GM03348 (cell line): Measurements from ENCODE around the gene MAP6.
A peak's percentile ranks its signal among the peaks of the same experiment; 100 is the strongest.

ENCODE experiments used
- DNase-seq: peaks from one replicate; pipeline ENCODE4 v3.0.0; 2012; ENCODE audit warnings: low spot score

MAP6 gene

DNA sequence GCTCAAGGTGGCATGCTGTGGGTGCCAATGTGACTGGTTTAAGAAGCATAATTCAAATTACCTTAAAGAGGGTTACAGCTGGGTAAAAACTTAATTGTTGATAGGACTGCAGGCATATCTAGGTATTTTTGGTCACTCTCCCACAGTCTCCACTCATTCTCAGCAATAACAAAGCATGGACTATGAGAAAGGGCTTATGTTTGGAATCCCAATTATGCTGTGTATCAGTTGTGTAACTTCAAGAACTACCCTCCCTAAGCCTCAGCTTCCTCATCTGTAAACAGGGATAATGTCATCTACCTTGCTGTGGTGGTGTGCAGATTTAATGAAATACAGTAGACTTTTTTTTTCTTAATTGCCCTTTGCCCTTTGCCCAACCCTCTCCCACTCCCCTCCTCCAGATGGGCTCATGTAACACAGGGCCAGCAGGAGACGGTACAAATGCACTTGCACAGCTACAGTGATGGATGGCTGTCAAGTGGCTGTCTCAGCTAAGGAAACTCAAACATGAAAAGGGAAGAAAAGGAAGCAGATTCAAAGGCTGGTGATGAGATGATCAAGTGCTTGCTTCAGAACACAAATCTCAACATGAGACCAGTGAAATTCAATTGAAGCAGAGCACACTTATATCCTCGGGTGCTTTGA, 37.6 kb downstream of the MAP6 start:
- DNase-seq: no peak

DNA sequence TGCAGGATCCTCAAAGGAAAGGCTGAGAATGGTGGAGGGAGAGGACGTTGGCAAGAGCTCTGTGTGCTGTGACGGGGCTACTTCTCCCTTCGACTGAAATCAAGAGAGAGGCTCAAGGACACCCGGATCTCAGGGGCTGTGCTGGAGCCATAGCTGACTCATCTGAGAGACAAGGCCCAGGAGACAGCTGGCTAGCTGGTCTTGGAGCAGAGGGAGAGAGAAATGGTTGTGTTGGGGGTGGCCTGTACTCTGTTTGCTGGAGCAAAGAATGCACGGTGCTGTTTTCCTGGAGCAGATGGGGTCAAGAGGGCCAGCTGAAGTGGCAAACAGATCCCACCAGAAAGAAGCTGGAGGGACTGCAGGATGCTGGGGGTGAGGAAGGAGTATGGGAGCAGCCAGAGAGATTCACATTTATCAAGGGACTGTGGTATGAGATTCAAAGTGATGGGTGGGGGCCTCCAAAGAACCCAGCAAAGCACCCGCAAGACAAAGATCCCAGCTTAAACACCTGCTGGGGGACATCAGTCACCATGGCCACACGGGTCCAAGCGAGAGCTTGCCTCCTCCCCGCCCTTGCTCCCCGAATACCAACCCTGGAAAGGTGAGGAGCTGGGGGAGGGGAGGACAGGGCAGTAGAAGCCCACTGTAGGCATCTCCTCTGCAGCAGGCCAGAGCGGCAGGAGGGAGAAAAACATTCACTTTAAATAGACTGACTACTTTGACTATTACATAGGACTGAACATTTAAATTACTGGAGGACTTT, 40.8 kb downstream of the MAP6 start:
- DNase-seq: peak; percentile 39

DNA sequence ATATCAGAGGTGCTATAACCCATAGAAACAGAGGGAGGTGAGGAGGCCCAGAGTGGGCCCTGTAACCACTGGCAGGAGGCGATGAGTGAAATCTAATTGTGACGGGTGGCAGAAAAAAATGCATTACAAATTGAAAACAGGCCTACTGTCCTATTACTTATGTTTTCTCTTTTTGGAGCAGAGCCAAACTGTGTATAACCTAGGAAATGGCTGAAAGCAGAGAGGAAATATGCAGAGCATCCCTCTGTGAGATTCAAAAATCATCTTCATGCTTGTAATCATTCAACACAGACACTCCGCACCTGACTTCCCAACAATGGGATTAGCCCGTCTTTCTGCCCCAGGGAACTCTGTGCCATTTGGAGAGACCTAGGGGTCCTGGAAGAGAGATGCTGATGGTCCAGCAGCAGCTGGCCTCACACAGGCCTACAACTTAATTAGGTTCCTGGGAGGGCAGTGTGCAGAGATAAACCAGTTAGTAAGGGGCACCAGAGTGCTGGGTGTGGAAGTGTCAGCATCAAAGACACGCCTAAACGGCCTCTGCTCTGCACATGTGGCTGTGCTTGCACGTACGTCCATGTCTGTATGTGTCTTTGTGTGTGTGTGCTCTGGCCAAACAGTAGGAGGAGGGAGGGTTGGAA, 41.8 kb downstream of the MAP6 start:
- DNase-seq: no peak

- peak; percentile 81 for DNase-seq
These were observed 42.6 kb downstream of the MAP6 start for GRCh38 chr11:75625991-75626888.

GRCh38 chr11:75625021-75625420, 43.8 kb downstream of the MAP6 start:
- no peak for DNase-seq

GRCh38 chr11:75616281-75616680, 52.6 kb downstream of the MAP6 start:
- no peak for DNase-seq

DNA sequence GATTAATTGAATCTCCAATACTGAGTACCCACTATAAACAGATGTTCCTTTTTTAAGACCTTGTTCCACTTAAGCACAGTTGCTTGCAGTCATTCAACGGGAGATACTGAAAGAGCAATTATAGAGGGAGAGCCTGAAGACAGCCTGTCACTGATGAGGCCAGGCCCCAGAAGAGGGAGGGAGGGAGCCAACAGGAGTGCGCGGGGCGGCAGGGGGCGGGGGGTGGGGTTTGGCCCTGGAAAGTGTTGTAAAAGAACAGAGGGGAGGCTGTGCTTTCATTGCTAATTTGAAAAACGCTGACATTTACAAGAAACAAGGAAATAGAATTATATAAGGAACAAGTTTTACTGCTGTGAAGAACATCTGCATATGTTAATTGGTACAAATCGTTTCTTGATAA, 53.1 kb downstream of the MAP6 start:
- DNase-seq: no peak

DNA sequence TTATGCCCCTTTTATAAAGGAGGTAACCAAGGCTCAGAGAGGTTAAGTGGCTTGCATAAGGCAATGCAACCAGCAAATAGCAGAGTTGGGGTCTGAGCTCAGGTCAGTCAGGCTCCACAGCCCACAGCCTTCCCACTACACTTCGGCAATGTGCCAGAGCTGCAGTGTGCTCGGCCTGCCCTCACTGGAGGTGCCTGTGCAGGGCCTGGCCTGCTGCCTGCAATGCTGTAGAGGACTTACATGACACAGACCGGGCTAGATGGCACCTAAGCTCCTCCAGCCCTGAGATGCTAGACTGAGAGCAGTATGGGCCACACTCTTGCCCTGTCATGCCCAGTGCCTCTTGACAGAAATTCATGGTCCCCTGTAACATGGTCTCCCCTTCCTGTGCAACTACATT, 57.0 kb downstream of the MAP6 start:
- DNase-seq: no peak

DNA sequence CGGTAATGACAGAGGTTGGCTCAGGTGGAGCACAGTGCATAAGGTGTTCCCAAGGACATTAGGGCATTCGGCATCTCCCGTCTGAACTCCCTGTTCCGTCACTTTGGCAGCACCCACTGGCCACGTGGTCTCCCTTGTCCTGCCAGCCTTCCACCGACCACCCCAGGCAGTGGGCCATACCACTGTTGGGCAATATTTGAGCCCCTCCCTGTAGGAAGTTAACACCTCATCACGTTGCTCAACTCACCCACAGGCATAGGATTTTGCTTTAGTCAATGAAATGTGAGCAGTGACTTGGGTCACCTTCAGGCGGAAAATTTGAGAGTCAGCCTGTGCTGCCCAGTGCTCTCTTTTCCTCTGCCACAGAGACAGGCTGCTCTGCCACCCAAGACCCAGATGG, 62.7 kb downstream of the MAP6 start:
- DNase-seq: no peak

DNA sequence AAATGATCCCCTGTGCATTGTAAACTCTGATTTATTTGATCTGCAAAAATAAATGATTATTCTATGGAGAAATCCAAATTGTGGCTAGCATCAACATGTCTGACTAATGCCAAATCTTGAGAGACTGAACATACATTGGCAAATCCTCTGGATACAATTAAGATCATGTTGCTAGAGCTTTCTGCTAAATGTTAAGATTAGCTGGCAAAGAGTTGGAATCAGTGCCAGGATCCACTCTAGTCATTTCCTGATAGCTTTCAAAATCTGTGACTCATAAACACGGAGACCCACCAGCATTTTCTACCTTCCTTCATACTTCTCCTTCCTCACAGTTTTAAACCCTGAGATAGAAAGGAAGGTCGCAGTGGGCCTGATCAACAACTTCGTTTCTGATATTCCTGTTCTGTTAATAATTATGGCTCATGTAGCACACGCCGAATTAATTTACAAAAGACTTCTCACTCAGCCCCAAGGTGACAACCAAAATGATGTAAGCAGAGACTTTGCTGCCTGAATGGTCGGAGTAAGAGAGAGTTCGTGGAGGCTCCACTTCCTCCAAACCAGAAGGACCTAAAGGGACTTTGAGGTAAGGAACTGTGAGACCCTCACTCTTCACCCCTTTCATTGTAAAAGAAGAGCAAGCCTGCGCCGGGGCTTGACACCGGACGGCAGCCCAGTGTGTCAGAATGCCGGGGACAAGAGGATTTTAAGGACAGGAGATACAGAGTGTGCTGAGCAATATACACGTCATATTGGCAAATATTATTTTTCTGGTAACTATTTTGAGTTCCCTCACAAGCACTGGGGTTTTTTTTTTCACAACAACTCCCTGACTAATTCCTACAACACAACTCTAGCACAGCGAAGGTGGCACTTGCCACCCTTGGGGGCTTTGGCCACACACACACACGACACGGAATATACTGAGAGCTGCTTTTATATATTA, 64.8 kb downstream of the MAP6 start:
- DNase-seq: peak; percentile 82

DNA sequence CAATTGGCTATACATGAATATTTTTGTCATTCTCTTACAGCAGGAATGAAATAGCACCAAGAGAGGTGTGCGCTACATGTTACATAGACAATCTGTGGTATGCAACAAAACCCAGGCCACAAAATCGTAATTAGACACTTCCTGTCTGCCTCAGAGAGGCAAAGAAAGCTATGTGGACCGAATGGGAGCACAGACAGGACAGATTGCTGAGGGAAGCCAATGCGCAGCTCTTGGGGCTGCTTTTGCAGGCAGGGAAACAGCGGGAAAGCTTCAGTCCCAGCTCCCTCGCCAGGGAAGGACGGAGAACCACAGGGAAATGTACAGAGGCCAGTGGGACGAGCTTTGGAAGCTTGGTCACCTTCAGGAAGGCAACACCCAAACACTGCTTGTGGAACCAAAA, 65.9 kb downstream of the MAP6 start:
- no peak for DNase-seq

- no peak for DNase-seq
These were observed 67.3 kb downstream of the MAP6 start for GRCh38 chr11:75601494-75601893.

- DNase-seq: no peak
These were observed 68.5 kb downstream of the MAP6 start for GRCh38 chr11:75600356-75600755.

- DNase-seq: no peak
These were observed 69.9 kb downstream of the MAP6 start for GRCh38 chr11:75598900-75599299.

DNA sequence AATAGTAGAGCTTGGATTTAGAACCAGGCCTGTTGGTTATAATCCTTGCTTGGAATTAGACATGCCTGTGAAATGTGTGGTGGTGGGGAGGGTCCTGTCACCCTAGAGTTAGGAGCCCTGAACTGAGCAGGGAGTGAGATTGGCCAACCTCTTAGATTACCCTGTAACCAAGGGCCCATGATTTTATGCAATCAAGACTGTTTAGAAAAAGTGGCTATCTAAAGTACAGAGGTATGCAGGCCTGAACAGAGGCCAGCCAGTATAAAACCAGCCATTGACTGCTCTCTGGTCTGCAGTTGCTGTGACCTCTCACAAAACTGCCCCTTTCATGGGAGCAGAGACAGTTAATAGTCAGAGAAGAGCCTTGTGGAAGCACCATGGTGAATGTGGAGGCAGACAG, 70.6 kb downstream of the MAP6 start:
- DNase-seq: no peak

- no peak for DNase-seq
These were observed 71.2 kb downstream of the MAP6 start for GRCh38 chr11:75597636-75598035.

DNA sequence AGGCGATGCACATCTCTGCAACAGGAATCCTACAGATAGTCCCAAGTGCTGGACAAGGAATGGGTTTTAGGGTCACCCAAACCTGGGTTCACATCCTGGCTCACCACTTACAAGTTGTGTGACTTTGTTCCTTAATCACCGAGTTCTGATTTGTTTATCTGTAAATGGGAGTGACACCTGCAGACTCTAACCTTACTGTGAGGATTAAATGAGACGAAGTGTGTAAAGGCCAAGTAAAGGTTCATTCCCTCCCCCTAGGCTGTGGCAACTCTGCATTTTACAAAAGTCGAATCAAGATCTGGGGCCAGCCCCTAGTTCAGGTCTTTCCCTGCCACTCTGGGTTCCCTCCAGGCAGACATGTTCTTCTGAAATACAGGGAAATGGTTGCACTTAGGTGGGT, 71.9 kb downstream of the MAP6 start:
- DNase-seq: no peak

DNA sequence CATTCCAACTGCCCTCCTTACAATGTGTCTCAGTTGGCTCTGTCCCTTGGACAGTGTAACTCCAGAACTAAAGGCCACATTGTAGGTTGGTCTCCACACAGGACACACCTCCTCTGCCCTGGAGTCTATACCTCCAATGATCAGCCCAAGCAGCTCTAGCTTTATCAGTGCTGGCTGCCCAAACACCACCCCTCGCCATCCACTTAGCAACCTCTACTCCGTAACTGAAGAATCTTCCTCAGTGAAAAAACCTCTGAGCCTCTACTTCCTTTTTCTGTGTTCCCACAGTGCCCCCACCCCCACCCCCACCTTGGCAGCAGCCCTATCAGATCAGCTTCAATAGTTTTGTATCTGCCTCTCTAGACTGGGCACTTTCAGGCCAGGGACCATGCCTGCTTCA, 73.4 kb downstream of the MAP6 start:
- DNase-seq: no peak

DNA sequence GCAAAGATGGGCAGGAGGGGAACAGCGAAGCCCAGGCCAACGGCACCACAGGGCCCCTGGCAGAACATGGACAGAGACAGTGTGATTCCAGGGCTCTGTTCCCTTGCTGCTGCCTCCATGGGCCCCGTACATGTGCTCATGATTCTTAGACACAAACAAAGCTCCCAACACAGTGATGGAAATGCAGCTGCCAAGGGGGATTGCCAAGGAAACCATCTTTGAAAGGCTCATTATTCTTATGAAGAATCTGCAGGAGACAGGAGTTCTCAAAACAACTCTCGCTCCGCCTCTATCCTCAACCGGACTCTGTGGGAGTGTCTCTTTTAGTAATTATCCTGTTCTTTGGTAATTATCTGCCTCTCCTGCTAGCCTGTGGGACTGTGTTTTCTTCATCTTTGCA, 74.6 kb downstream of the MAP6 start:
- no peak for DNase-seq

GRCh38 chr11:75593286-75593915, 75.4 kb downstream of the MAP6 start:
- DNase-seq: no peak

DNA sequence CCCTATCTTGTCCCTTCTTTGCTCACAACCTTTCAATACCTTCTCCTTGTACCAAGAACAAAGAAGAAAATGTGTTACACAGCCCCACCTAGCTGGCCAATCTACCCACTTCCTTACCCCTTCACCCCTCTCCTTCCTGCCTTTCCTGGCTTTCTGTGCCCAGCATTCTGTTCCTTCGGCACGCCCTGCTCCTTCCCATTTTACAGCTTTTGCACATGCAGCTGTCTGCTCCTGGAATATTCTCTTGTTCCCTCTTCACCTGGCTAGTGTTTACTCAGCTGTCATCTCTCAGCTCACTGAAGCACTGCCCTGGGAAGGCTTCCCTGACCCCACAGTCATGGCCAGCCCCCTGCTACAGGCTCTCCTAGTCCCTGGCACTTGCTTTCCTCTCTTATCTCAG, 76.1 kb downstream of the MAP6 start:
- DNase-seq: no peak
